HEK293 (cell line): Measurements from ENCODE around the gene GAS1.
A peak's percentile ranks its signal among the peaks of the same experiment; 100 is the strongest.

ENCODE experiments used
- AEBP2 ChIP-seq: fragments of 450-650 bp; formaldehyde crosslinking; IDR thresholded peaks from 2 replicates; pipeline ENCODE4 v1.5.1; 2016; ENCODE audit warnings: missing biosample characterization, missing genetic modification characterization, borderline replicate concordance
- BCL6B ChIP-seq: fragments of 450-650 bp; formaldehyde crosslinking; IDR thresholded peaks from 2 replicates; pipeline ENCODE4 v1.5.1; 2017; ENCODE audit warnings: missing biosample characterization, missing genetic modification characterization
- INSM2 ChIP-seq: fragments of 450-650 bp; formaldehyde crosslinking; IDR thresholded peaks from 2 replicates; pipeline ENCODE4 v1.5.1; 2016; ENCODE audit warnings: missing biosample characterization, missing genetic modification characterization
- KLF10 ChIP-seq: fragments of 450-650 bp; IDR thresholded peaks from 2 replicates; pipeline ENCODE4 v1.5.1; 2018; ENCODE audit warnings: missing biosample characterization, mild to moderate bottlenecking, missing genetic modification characterization
- KLF7 ChIP-seq: fragments of 450-650 bp; formaldehyde crosslinking; IDR thresholded peaks from 2 replicates; pipeline ENCODE4 v1.5.1; 2016; ENCODE audit warnings: missing biosample characterization, missing genetic modification characterization, borderline replicate concordance
- KLF9 ChIP-seq: fragments of 450-650 bp; formaldehyde crosslinking; IDR thresholded peaks from 2 replicates; pipeline ENCODE4 v1.5.1; 2016; ENCODE audit warnings: missing biosample characterization, missing genetic modification characterization, low read depth
- OVOL3 ChIP-seq: fragments of 450-650 bp; formaldehyde crosslinking; IDR thresholded peaks from 2 replicates; pipeline ENCODE4 v1.5.1; 2016; ENCODE audit warnings: missing biosample characterization, missing genetic modification characterization
- PRDM6 ChIP-seq: fragments of 450-650 bp; formaldehyde crosslinking; IDR thresholded peaks from 2 replicates; pipeline ENCODE4 v1.5.1; 2017; ENCODE audit warnings: missing biosample characterization, missing genetic modification characterization
- SALL2 ChIP-seq: fragments of 450-650 bp; formaldehyde crosslinking; IDR thresholded peaks from 2 replicates; pipeline ENCODE4 v1.5.0; 2017; ENCODE audit warnings: missing biosample characterization, mild to moderate bottlenecking, missing genetic modification characterization, borderline replicate concordance
- SCRT1 ChIP-seq: fragments of 450-650 bp; formaldehyde crosslinking; IDR thresholded peaks from 2 replicates; pipeline ENCODE4 v1.5.1; 2016; ENCODE audit warnings: missing biosample characterization, missing genetic modification characterization, borderline replicate concordance
- TRIM28 ChIP-seq: IDR thresholded peaks from 2 replicates; pipeline ENCODE4 v1.6.1; 2011; ENCODE audit warnings: low read length, control low read depth, borderline replicate concordance
- WT1 ChIP-seq: fragments of 450-650 bp; formaldehyde crosslinking; IDR thresholded peaks from 2 replicates; pipeline ENCODE4 v1.5.1; 2016; ENCODE audit warnings: missing biosample characterization, missing genetic modification characterization
- ZBTB11 ChIP-seq: fragments of 450-650 bp; formaldehyde crosslinking; conservative IDR thresholded peaks from 2 replicates; pipeline ENCODE4 v1.5.1; 2016; ENCODE audit warnings: low read depth, missing biosample characterization, missing genetic modification characterization
- ZNF175 ChIP-seq: fragments of 450-650 bp; formaldehyde crosslinking; IDR thresholded peaks from 2 replicates; pipeline ENCODE4 v1.5.1; 2016; ENCODE audit warnings: missing biosample characterization, missing genetic modification characterization
- ZNF274 ChIP-seq, 2 experiments: fragments of 200-500 bp in 1 of 2; fragments of 450-650 bp in 1 of 2; sonication (Bioruptor generic) in 1 of 2; formaldehyde crosslinking in 1 of 2; IDR thresholded peaks; 2 replicates each; pipeline versions ENCODE4 v1.5.1 to v1.6.1; 2014 to 2016; ENCODE audit warnings: borderline replicate concordance in 1 of 2, inconsistent platforms in 1 of 2, low read length in 1 of 2, missing biosample characterization in 1 of 2, missing genetic modification characterization in 1 of 2
- ZNF560 ChIP-seq: fragments of 450-650 bp; formaldehyde crosslinking; IDR thresholded peaks from 2 replicates; pipeline ENCODE4 v1.5.1; 2017; ENCODE audit warnings: missing biosample characterization, missing genetic modification characterization, borderline replicate concordance
- ZNF610 ChIP-seq: fragments of 450-650 bp; formaldehyde crosslinking; IDR thresholded peaks from 2 replicates; pipeline ENCODE4 v1.5.1; 2016; ENCODE audit warnings: missing biosample characterization, missing genetic modification characterization, borderline replicate concordance
- ZNF629 ChIP-seq: fragments of 450-650 bp; formaldehyde crosslinking; IDR thresholded peaks from 2 replicates; pipeline ENCODE4 v1.5.1; 2017; ENCODE audit warnings: missing biosample characterization, missing genetic modification characterization
- ZNF664 ChIP-seq: fragments of 450-650 bp; formaldehyde crosslinking; IDR thresholded peaks from 2 replicates; pipeline ENCODE4 v1.5.1; 2016; ENCODE audit warnings: missing biosample characterization, missing genetic modification characterization
- ZNF677 ChIP-seq: fragments of 450-650 bp; IDR thresholded peaks from 2 replicates; pipeline ENCODE4 v1.5.0; 2018; ENCODE audit warnings: missing biosample characterization, mild to moderate bottlenecking, missing genetic modification characterization, moderate library complexity
- ZNF768 ChIP-seq: fragments of 450-650 bp; formaldehyde crosslinking; IDR thresholded peaks from 2 replicates; pipeline ENCODE4 v1.5.1; 2018; ENCODE audit warnings: missing biosample characterization, mild to moderate bottlenecking, missing genetic modification characterization
- ZNF777 ChIP-seq: fragments of 450-650 bp; formaldehyde crosslinking; IDR thresholded peaks from 2 replicates; pipeline ENCODE4 v1.5.1; 2017; ENCODE audit warnings: missing biosample characterization, missing genetic modification characterization, borderline replicate concordance
- ZNF792 ChIP-seq: fragments of 450-650 bp; formaldehyde crosslinking; IDR thresholded peaks from 2 replicates; pipeline ENCODE4 v1.5.1; 2016; ENCODE audit warnings: missing biosample characterization, missing genetic modification characterization
- ZNF830 ChIP-seq: fragments of 450-650 bp; IDR thresholded peaks from 2 replicates; pipeline ENCODE4 v1.5.0; 2018; ENCODE audit warnings: missing biosample characterization, missing genetic modification characterization, low read depth, mild to moderate bottlenecking, moderate library complexity
- ZSCAN4 ChIP-seq: fragments of 450-650 bp; formaldehyde crosslinking; IDR thresholded peaks from 2 replicates; pipeline ENCODE4 v1.5.1; 2017; ENCODE audit warnings: missing biosample characterization, missing genetic modification characterization
- ZXDB ChIP-seq: fragments of 450-650 bp; formaldehyde crosslinking; IDR thresholded peaks from 2 replicates; pipeline ENCODE4 v1.5.1; 2016; ENCODE audit warnings: missing biosample characterization, missing genetic modification characterization

GAS1 gene

GRCh38 chr9:86983620-86984259 is 36.4 kb upstream of the GAS1 start (continued):
- TF ChIP-seq PRDM6 (tag by site-specific recombination) (peak; percentile 87), SCRT1 (tag by site-specific recombination) (no peak), KLF9 (tag by site-specific recombination) (no peak), WT1 (tag by site-specific recombination) (peak; percentile 41; the same call in 1 of the 2 replicates), INSM2 (tag by site-specific recombination) (peak; percentile 99), TRIM28 (peak; percentile 77), BCL6B (tag by site-specific recombination) (no peak), ZXDB (tag by site-specific recombination) (peak; percentile 91), ZNF629 (tag by site-specific recombination) (peak; percentile 98), ZNF792 (tag by site-specific recombination) (peak; percentile 8; the same call in 1 of the 2 replicates), KLF7 (tag by site-specific recombination) (no peak), OVOL3 (no peak), ZNF560 (tag by site-specific recombination) (no peak), ZSCAN4 (tag by site-specific recombination) (0 out of 2 replicates have a peak, but pooled peaks have one; percentile 8), ZNF768 (no peak), AEBP2 (no peak), ZNF274 (IDR thresholded peaks at IDR 0.05; ENCODE audit: low read length) (no peak), ZNF274 (tag by site-specific recombination; IDR thresholded peaks at IDR 0.05; ENCODE audit: borderline replicate concordance) (no peak), ZNF610 (tag by site-specific recombination) (no peak; the same call in 1 of the 2 replicates), ZNF664 (tag by site-specific recombination) (peak; percentile 99), ZNF677 (tag by site-specific recombination) (no peak), KLF10 (peak; percentile 81), ZNF175 (no peak), ZNF830 (tag by site-specific recombination) (no peak), ZNF777 (tag by site-specific recombination) (no peak), ZBTB11 (tag by site-specific recombination) (no peak), SALL2 (tag by site-specific recombination) (no peak)
